GM23338 (cell line): ENCODE data around the gene RNF223. TPM values are rescaled to one million over a fixed set of nuclear protein-coding genes. Genes with fewer than 3 reads are reported as not detected.

ENCODE experiments used
- ATAC-seq: fragments of 200-7000 bp; cut with Tn5 transposase; 3 replicates; pipeline ENCODE4 v1.9.1; 2020
- DNase-seq: peaks from one replicate; pipeline ENCODE4 v3.0.0-alpha.2; 2015; ENCODE audit warnings: low spot score
- H2AFZ ChIP-seq: fragments of 200-600 bp; sonication (generic); 2 replicates; pipeline ENCODE4 v1.8.0; 2016; ENCODE audit warnings: antibody characterized with exemption, mild to moderate bottlenecking, moderate library complexity
- H3F3A ChIP-seq: fragments of 200-600 bp; sonication (generic); replicated peaks from 2 replicates; pipeline ENCODE4 v1.8.0; 2017; ENCODE audit warnings: antibody characterized with exemption, mixed run types, low read depth
- H3K27ac ChIP-seq: fragments of 200-600 bp; sonication (generic); 2 replicates; pipeline ENCODE4 v1.6.1; 2016; ENCODE audit warnings: low read depth
- H3K27me3 ChIP-seq: fragments of 200-600 bp; sonication (generic); 2 replicates; pipeline ENCODE4 v1.8.0; 2016; ENCODE audit warnings: mild to moderate bottlenecking, mixed run types, moderate library complexity; ENCODE audit not compliant: insufficient read depth
- H3K36me3 ChIP-seq: fragments of 200-600 bp; sonication (generic); 2 replicates; pipeline ENCODE4 v1.8.0; 2016; ENCODE audit warnings: mild to moderate bottlenecking; ENCODE audit not compliant: insufficient read depth
- H3K4me1 ChIP-seq: fragments of 200-600 bp; sonication (generic); 2 replicates; pipeline ENCODE4 v1.8.0; 2016; ENCODE audit warnings: mild to moderate bottlenecking, moderate library complexity; ENCODE audit not compliant: insufficient read depth
- H3K4me2 ChIP-seq: fragments of 200-600 bp; sonication (generic); 2 replicates; pipeline ENCODE4 v1.7.1; 2017; ENCODE audit warnings: mixed run types
- H3K4me3 ChIP-seq: fragments of 200-600 bp; sonication (generic); 2 replicates; pipeline ENCODE4 v1.6.1; 2016; ENCODE audit warnings: mixed run types
- H3K79me2 ChIP-seq: fragments of 200-600 bp; sonication (generic); replicated peaks from 2 replicates; pipeline ENCODE4 v1.8.0; 2017; ENCODE audit warnings: mild to moderate bottlenecking; ENCODE audit not compliant: insufficient read depth
- H3K9me2 ChIP-seq: fragments of 200-600 bp; sonication (generic); 2 replicates; pipeline ENCODE4 v1.8.0; 2017; ENCODE audit not compliant: insufficient read depth
- H4K20me1 ChIP-seq: fragments of 200-600 bp; sonication (generic); replicated peaks from 2 replicates; pipeline ENCODE4 v1.8.0; 2017; ENCODE audit warnings: mild to moderate bottlenecking; ENCODE audit not compliant: insufficient read depth
- H3K27ac Mint-ChIP-seq: 2 replicates; pipeline ENCODE4 v1.8.0; 2020; ENCODE audit warnings: inconsistent platforms, mild to moderate bottlenecking, moderate library complexity, mixed read lengths
- H3K27me3 Mint-ChIP-seq: 3 replicates; pipeline ENCODE4 v1.8.0; 2022; ENCODE audit warnings: low read depth, mild to moderate bottlenecking, moderate library complexity, mixed read lengths, inconsistent platforms; ENCODE audit not compliant: insufficient read depth, poor library complexity
- H3K36me3 Mint-ChIP-seq: 3 replicates; pipeline ENCODE4 v1.8.0; 2021; ENCODE audit warnings: low read depth, mild to moderate bottlenecking, inconsistent platforms, moderate library complexity, mixed read lengths
- H3K4me1 Mint-ChIP-seq: 3 replicates; pipeline ENCODE4 v1.8.0; 2020; ENCODE audit warnings: mild to moderate bottlenecking, inconsistent platforms, mixed read lengths
- H3K4me3 Mint-ChIP-seq: 3 replicates; pipeline ENCODE4 v1.8.0; 2021; ENCODE audit warnings: moderate library complexity, mild to moderate bottlenecking, inconsistent platforms, mixed read lengths
- H3K9me3 Mint-ChIP-seq: 3 replicates; pipeline ENCODE4 v1.8.0; 2020; ENCODE audit warnings: moderate library complexity, mild to moderate bottlenecking, inconsistent platforms, mixed read lengths
- CREB1 ChIP-seq: fragments of 250-450 bp; sonication (Bioruptor Pico); IDR thresholded peaks from 2 replicates; pipeline ENCODE4 v1.5.0; 2020; ENCODE audit warnings: low read depth, mild to moderate bottlenecking, moderate library complexity
- EZH2 ChIP-seq: fragments of 200-600 bp; sonication (generic); IDR thresholded peaks from one replicate; pipeline ENCODE4 v1.8.0; 2017; ENCODE audit warnings: antibody characterized with exemption, mild to moderate bottlenecking, low read depth; ENCODE audit not compliant: unreplicated experiment
- EZH2phosphoT487 ChIP-seq: fragments of 200-600 bp; sonication (generic); IDR thresholded peaks from one replicate; pipeline ENCODE4 v1.8.1; 2018; ENCODE audit warnings: antibody characterized with exemption; ENCODE audit not compliant: unreplicated experiment
- JUNB ChIP-seq: IDR thresholded peaks from one replicate; pipeline ENCODE4 v1.6.1; 2016; ENCODE audit warnings: antibody characterized with exemption; ENCODE audit not compliant: unreplicated experiment
- NANOG ChIP-seq: IDR thresholded peaks from 2 replicates; pipeline ENCODE4 v1.6.1; 2016; ENCODE audit warnings: antibody characterized with exemption, borderline replicate concordance
- POLR2AphosphoS5 ChIP-seq: IDR thresholded peaks from 2 replicates; pipeline ENCODE4 v1.6.1; 2016; ENCODE audit warnings: antibody characterized with exemption, low read depth
- ZNF331 ChIP-seq: fragments of 250-450 bp; sonication (Bioruptor Pico); IDR thresholded peaks from 2 replicates; pipeline ENCODE4 v1.5.0; 2020; ENCODE audit warnings: low read depth, mild to moderate bottlenecking, moderate library complexity
- polyA plus RNA-seq: library from polyadenylated mRNA; unstranded; fragments of >200 nt; fragmentation: Nextera tagmentation; extraction: Ambion mirVana; gene quantifications from 2 replicates; pipeline ENCODE4 v1.2.1, GENCODE V29; 2016
- total RNA-seq: library from RNA; depleted of rRNA; stranded (reverse); fragments of >200 nt; shearing (Covaris generic); gene quantifications from 2 replicates; pipeline ENCODE4 v1.2.3, GENCODE V29; 2014
- TF ChIP-seq, protein P1 (sequence below): IDR thresholded peaks from one replicate; pipeline ENCODE4 v1.6.1; 2018; ENCODE audit warnings: antibody characterized with exemption; ENCODE audit not compliant: unreplicated experiment
- TF ChIP-seq, protein P2 (sequence below): IDR thresholded peaks from 2 replicates; pipeline ENCODE4 v1.6.1; 2016; ENCODE audit warnings: antibody characterized with exemption
- TF ChIP-seq, protein P3 (sequence below), 2 experiments: fragments of 200-600 bp in 1 of 2; sonication (generic) in 1 of 2; conservative IDR thresholded peaks; 2 replicates each; pipeline versions ENCODE4 v1.5.1 to v1.6.1; 2016 to 2017; ENCODE audit warnings: antibody characterized with exemption in 2 of 2, low read depth in 2 of 2, mild to moderate bottlenecking in 2 of 2, moderate library complexity in 1 of 2
- TF ChIP-seq, protein P4 (sequence below): fragments of 250-450 bp; sonication (Bioruptor Pico); IDR thresholded peaks from 2 replicates; pipeline ENCODE4 v1.5.0; 2020; ENCODE audit warnings: mild to moderate bottlenecking, moderate library complexity

RNF223 gene
- total and polyA plus RNA-seq, 2 experiments from 2014 or later, result not detected

DNA sequence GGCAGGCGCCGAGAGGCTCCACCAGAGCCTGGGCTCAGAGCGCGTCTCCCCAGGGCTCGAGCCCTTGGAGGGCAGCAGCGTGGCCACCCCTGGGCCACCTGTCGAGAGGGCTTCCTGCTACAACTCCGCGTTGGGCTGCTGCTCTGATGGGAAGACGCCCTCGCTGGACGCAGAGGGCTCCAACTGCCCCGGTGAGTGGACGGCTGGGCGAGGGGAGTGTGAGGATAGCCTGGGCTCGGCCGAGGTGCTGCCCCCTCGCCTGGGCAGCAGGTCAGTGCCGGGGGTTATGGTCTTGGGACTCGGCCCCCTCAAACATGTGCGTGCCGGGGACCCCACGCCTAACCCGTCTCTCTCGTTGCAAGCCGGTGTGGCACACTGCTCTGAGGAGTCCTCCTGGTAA lies 27.3 kb downstream of the RNF223 start (continued):
- TF ChIP-seq, protein P1, sequence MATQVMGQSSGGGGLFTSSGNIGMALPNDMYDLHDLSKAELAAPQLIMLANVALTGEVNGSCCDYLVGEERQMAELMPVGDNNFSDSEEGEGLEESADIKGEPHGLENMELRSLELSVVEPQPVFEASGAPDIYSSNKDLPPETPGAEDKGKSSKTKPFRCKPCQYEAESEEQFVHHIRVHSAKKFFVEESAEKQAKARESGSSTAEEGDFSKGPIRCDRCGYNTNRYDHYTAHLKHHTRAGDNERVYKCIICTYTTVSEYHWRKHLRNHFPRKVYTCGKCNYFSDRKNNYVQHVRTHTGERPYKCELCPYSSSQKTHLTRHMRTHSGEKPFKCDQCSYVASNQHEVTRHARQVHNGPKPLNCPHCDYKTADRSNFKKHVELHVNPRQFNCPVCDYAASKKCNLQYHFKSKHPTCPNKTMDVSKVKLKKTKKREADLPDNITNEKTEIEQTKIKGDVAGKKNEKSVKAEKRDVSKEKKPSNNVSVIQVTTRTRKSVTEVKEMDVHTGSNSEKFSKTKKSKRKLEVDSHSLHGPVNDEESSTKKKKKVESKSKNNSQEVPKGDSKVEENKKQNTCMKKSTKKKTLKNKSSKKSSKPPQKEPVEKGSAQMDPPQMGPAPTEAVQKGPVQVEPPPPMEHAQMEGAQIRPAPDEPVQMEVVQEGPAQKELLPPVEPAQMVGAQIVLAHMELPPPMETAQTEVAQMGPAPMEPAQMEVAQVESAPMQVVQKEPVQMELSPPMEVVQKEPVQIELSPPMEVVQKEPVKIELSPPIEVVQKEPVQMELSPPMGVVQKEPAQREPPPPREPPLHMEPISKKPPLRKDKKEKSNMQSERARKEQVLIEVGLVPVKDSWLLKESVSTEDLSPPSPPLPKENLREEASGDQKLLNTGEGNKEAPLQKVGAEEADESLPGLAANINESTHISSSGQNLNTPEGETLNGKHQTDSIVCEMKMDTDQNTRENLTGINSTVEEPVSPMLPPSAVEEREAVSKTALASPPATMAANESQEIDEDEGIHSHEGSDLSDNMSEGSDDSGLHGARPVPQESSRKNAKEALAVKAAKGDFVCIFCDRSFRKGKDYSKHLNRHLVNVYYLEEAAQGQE, result no peak
- TF ChIP-seq, protein P2, sequence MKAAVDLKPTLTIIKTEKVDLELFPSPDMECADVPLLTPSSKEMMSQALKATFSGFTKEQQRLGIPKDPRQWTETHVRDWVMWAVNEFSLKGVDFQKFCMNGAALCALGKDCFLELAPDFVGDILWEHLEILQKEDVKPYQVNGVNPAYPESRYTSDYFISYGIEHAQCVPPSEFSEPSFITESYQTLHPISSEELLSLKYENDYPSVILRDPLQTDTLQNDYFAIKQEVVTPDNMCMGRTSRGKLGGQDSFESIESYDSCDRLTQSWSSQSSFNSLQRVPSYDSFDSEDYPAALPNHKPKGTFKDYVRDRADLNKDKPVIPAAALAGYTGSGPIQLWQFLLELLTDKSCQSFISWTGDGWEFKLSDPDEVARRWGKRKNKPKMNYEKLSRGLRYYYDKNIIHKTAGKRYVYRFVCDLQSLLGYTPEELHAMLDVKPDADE, result no peak
- TF ChIP-seq EZH2 (no peak), JUNB (no peak), NANOG (no peak), POLR2AphosphoS5 (no peak)
- TF ChIP-seq, protein P3, sequence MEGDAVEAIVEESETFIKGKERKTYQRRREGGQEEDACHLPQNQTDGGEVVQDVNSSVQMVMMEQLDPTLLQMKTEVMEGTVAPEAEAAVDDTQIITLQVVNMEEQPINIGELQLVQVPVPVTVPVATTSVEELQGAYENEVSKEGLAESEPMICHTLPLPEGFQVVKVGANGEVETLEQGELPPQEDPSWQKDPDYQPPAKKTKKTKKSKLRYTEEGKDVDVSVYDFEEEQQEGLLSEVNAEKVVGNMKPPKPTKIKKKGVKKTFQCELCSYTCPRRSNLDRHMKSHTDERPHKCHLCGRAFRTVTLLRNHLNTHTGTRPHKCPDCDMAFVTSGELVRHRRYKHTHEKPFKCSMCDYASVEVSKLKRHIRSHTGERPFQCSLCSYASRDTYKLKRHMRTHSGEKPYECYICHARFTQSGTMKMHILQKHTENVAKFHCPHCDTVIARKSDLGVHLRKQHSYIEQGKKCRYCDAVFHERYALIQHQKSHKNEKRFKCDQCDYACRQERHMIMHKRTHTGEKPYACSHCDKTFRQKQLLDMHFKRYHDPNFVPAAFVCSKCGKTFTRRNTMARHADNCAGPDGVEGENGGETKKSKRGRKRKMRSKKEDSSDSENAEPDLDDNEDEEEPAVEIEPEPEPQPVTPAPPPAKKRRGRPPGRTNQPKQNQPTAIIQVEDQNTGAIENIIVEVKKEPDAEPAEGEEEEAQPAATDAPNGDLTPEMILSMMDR (conservative IDR thresholded peaks at IDR 0.05; ENCODE audit: low read depth in 2 of 2), result no peak

DNA sequence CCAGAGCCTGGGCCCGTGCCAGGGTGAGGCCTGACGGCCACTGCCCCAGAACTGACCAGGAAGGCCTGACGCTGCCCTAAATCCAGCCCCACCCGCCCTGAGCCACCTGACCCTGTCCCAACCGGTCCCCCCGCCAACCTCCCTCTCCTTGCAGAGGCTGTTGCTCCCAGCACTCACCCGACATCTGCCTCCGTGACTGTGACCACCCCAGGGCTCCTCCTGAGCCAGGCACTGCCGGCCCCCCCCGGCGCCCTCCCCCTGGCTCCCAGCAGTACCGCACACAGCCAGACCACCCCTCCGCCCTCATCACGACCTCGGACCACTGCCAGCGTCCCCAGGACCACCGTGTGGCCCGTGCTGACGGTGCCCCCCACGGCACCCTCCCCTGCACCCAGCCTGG lies 27.9 kb downstream of the RNF223 start:
- Histone ChIP-seq H3K4me2 (no peak overlapping the region), H3K27ac (no peak overlapping the region), H3K4me1 (no peaks in the 10 kb centered on the region; the same call in 1 of the 2 replicates), H3K79me2 (no peaks in the 10 kb centered on the region), H3K27me3 (no peaks in the 10 kb centered on the region), H3K36me3 (no peaks in the 10 kb centered on the region), H2AFZ (no peak overlapping the region), H3K4me3 (no peak overlapping the region), H3K9me2 (no peaks in the 10 kb centered on the region), H3F3A (no peaks in the 10 kb centered on the region), H4K20me1 (peaks cover 4% of the 10 kb centered on the region; the same call in 1 of the 2 replicates)
- Mint-ChIP-seq H3K27me3 (peaks cover 9% of the 10 kb centered on the region), H3K36me3 (peaks cover 18% of the 10 kb centered on the region), H3K4me1 (no peaks in the 10 kb centered on the region), H3K9me3 (no peaks in the 10 kb centered on the region; the same call in 2 of the 3 replicates), H3K27ac (no peak overlapping the region), H3K4me3 (no peak overlapping the region)
- no peak for DNase-seq
- ATAC-seq, result no peak
- no peak for TF ChIP-seq NANOG
- no peak for TF ChIP-seq POLR2AphosphoS5
- no peak for TF ChIP-seq EZH2phosphoT487
- TF ChIP-seq, protein P2, result no peak
- TF ChIP-seq, protein P4, sequence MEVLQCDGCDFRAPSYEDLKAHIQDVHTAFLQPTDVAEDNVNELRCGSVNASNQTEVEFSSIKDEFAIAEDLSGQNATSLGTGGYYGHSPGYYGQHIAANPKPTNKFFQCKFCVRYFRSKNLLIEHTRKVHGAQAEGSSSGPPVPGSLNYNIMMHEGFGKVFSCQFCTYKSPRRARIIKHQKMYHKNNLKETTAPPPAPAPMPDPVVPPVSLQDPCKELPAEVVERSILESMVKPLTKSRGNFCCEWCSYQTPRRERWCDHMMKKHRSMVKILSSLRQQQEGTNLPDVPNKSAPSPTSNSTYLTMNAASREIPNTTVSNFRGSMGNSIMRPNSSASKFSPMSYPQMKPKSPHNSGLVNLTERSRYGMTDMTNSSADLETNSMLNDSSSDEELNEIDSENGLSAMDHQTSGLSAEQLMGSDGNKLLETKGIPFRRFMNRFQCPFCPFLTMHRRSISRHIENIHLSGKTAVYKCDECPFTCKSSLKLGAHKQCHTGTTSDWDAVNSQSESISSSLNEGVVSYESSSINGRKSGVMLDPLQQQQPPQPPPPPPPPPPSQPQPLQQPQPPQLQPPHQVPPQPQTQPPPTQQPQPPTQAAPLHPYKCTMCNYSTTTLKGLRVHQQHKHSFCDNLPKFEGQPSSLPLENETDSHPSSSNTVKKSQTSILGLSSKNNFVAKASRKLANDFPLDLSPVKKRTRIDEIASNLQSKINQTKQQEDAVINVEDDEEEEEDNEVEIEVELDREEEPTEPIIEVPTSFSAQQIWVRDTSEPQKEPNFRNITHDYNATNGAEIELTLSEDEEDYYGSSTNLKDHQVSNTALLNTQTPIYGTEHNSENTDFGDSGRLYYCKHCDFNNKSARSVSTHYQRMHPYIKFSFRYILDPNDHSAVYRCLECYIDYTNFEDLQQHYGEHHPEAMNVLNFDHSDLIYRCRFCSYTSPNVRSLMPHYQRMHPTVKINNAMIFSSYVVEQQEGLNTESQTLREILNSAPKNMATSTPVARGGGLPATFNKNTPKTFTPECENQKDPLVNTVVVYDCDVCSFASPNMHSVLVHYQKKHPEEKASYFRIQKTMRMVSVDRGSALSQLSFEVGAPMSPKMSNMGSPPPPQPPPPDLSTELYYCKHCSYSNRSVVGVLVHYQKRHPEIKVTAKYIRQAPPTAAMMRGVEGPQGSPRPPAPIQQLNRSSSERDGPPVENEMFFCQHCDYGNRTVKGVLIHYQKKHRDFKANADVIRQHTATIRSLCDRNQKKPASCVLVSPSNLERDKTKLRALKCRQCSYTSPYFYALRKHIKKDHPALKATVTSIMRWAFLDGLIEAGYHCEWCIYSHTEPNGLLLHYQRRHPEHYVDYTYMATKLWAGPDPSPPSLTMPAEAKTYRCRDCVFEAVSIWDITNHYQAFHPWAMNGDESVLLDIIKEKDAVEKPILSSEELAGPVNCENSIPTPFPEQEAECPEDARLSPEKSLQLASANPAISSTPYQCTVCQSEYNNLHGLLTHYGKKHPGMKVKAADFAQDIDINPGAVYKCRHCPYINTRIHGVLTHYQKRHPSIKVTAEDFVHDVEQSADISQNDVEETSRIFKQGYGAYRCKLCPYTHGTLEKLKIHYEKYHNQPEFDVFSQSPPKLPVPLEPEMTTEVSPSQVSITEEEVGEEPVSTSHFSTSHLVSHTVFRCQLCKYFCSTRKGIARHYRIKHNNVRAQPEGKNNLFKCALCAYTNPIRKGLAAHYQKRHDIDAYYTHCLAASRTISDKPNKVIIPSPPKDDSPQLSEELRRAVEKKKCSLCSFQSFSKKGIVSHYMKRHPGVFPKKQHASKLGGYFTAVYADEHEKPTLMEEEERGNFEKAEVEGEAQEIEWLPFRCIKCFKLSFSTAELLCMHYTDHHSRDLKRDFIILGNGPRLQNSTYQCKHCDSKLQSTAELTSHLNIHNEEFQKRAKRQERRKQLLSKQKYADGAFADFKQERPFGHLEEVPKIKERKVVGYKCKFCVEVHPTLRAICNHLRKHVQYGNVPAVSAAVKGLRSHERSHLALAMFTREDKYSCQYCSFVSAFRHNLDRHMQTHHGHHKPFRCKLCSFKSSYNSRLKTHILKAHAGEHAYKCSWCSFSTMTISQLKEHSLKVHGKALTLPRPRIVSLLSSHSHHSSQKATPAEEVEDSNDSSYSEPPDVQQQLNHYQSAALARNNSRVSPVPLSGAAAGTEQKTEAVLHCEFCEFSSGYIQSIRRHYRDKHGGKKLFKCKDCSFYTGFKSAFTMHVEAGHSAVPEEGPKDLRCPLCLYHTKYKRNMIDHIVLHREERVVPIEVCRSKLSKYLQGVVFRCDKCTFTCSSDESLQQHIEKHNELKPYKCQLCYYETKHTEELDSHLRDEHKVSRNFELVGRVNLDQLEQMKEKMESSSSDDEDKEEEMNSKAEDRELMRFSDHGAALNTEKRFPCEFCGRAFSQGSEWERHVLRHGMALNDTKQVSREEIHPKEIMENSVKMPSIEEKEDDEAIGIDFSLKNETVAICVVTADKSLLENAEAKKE (CRISPR knock-in tag), result no peak
- TF ChIP-seq ZNF331 (CRISPR knock-in tag), result no peak
- TF ChIP-seq CREB1, result no peak
- TF ChIP-seq JUNB, result no peak
